Measurements from ENCODE around the gene CBLC.

Gene CBLC

GRCh38 chr19:44759083-44759804, 18.4 kb upstream of the CBLC start:
- Histone ChIP-seq H3K4me3 (ENCODE audit: insufficient read depth in 1 of 2, low read depth in 1 of 2, low read length in 2 of 2) (no peak overlapping the region), H2BK15ac (ENCODE audit: low read depth, poor library complexity, severe bottlenecking) (peak overlapping the region; percentile 74), H3K14ac (ENCODE audit: low read length in 2 of 2) (no peak overlapping the region), H3K18ac (ENCODE audit: low read depth in 1 of 2, low read length in 2 of 2) (no peak overlapping the region), H3K27me3 (ENCODE audit: control insufficient read depth in 1 of 2, insufficient read depth in 1 of 2, low read length in 2 of 2) (no peaks in the 10 kb centered on the region), H3K4ac (ENCODE audit: low read depth in 1 of 2, low read length in 2 of 2) (no peak overlapping the region), H2AK5ac (ENCODE audit: low read length, severe bottlenecking) (no peak overlapping the region), H2BK12ac (ENCODE audit: low read length in 2 of 2) (no peak overlapping the region), H2AFZ (ENCODE audit: low read depth, low read length) (no peak overlapping the region), H3K9ac (ENCODE audit: low read length) (no peak overlapping the region), H3K36me3 (ENCODE audit: control insufficient read depth in 1 of 2, insufficient read depth in 2 of 2, low read depth in 1 of 2, low read length in 2 of 2) (peaks cover 34 to 51% of the 10 kb centered on the region in 2 experiments), H3K79me1 (replicated peaks; ENCODE audit: low read length, poor library complexity, severe bottlenecking) (peaks cover 2% of the 10 kb centered on the region), H3K9me3 (ENCODE audit: control insufficient read depth, low read length) (no peaks in the 10 kb centered on the region), H4K8ac (ENCODE audit: low read length) (no peak overlapping the region), H3K23ac (ENCODE audit: low read length in 2 of 2) (no peak overlapping the region), H2BK5ac (ENCODE audit: low read depth, low read length, poor library complexity, severe bottlenecking) (no peak overlapping the region), H3K4me1 (ENCODE audit: control insufficient read depth, insufficient read depth, low read depth, low read length) (peaks cover 46% of the 10 kb centered on the region), H4K91ac (ENCODE audit: low read length) (peak overlapping the region; percentile 32), H3K4me2 (ENCODE audit: low read length, poor library complexity, severe bottlenecking) (no peak overlapping the region), H2BK120ac (ENCODE audit: low read depth, low read length) (no peak overlapping the region), H3K27ac (ENCODE audit: low read length, poor library complexity, severe bottlenecking) (no peak overlapping the region)
- 84% methylated on average over 9 of the region's 10 CpGs for WGBS
- DNase-seq = no peak

- H3K4me2 ChIP-seq (ENCODE audit: low read length, poor library complexity, severe bottlenecking) = no peak overlapping the region
These were observed 15.7 kb upstream of the CBLC start for GRCh38 chr19:44762038-44762437.

GRCh38 chr19:44765033-44765948, 12.4 kb upstream of the CBLC start:
- no peak overlapping the region for H3K14ac ChIP-seq (ENCODE audit: low read length in 2 of 2)

More at GRCh38 chr19:44762038-44762437, 15.7 kb upstream of the CBLC start:
- Histone ChIP-seq H3K27me3 (ENCODE audit: control insufficient read depth in 1 of 2, insufficient read depth in 1 of 2, low read length in 2 of 2) (no peaks in the 10 kb centered on the region), H2BK5ac (ENCODE audit: low read depth, low read length, poor library complexity, severe bottlenecking) (no peak overlapping the region), H3K9ac (ENCODE audit: low read length) (no peak overlapping the region), H3K4me3 (ENCODE audit: insufficient read depth in 1 of 2, low read depth in 1 of 2, low read length in 2 of 2) (no peak overlapping the region), H3K36me3 (ENCODE audit: control insufficient read depth in 1 of 2, insufficient read depth in 2 of 2, low read depth in 1 of 2, low read length in 2 of 2) (peaks cover 25 to 32% of the 10 kb centered on the region in 2 experiments), H4K8ac (ENCODE audit: low read length) (no peak overlapping the region), H3K4ac (ENCODE audit: low read depth in 1 of 2, low read length in 2 of 2) (no peak overlapping the region), H3K18ac (ENCODE audit: low read depth in 1 of 2, low read length in 2 of 2) (no peak overlapping the region), H3K9me3 (ENCODE audit: control insufficient read depth, low read length) (no peaks in the 10 kb centered on the region), H2BK15ac (ENCODE audit: low read depth, poor library complexity, severe bottlenecking) (no peak overlapping the region), H3K14ac (ENCODE audit: low read length in 2 of 2) (no peak overlapping the region), H3K27ac (ENCODE audit: low read length, poor library complexity, severe bottlenecking) (no peak overlapping the region), H3K79me1 (replicated peaks; ENCODE audit: low read length, poor library complexity, severe bottlenecking) (peaks cover 2% of the 10 kb centered on the region), H3K23ac (ENCODE audit: low read length in 2 of 2) (no peak overlapping the region), H2AK5ac (ENCODE audit: low read length, severe bottlenecking) (no peak overlapping the region), H2BK12ac (ENCODE audit: low read length in 2 of 2) (no peak overlapping the region), H3K4me1 (ENCODE audit: control insufficient read depth, insufficient read depth, low read depth, low read length) (peaks cover 24% of the 10 kb centered on the region), H2AFZ (ENCODE audit: low read depth, low read length) (no peak overlapping the region), H2BK120ac (ENCODE audit: low read depth, low read length) (no peak overlapping the region), H4K91ac (ENCODE audit: low read length) (no peak overlapping the region)
- no peak for DNase-seq
- WGBS = 88% methylated on average over 8 of the region's 8 CpGs

GRCh38 chr19:44765949-44766335, 11.7 kb upstream of the CBLC start:
- H3K18ac ChIP-seq (ENCODE audit: low read depth in 1 of 2, low read length in 2 of 2) = no peak overlapping the region

More at GRCh38 chr19:44765033-44765948, 12.4 kb upstream of the CBLC start:
- Histone ChIP-seq H3K4ac (ENCODE audit: low read depth in 1 of 2, low read length in 2 of 2) (no peak overlapping the region), H3K18ac (ENCODE audit: low read depth in 1 of 2, low read length in 2 of 2) (no peak overlapping the region), H3K27ac (ENCODE audit: low read length, poor library complexity, severe bottlenecking) (no peak overlapping the region), H3K23ac (ENCODE audit: low read length in 2 of 2) (no peak overlapping the region), H3K27me3 (ENCODE audit: control insufficient read depth in 1 of 2, insufficient read depth in 1 of 2, low read length in 2 of 2) (no peaks in the 10 kb centered on the region), H2BK120ac (ENCODE audit: low read depth, low read length) (no peak overlapping the region), H3K79me1 (replicated peaks; ENCODE audit: low read length, poor library complexity, severe bottlenecking) (no peaks in the 10 kb centered on the region), H2BK5ac (ENCODE audit: low read depth, low read length, poor library complexity, severe bottlenecking) (no peak overlapping the region), H3K4me1 (ENCODE audit: control insufficient read depth, insufficient read depth, low read depth, low read length) (peaks cover 5% of the 10 kb centered on the region), H4K91ac (ENCODE audit: low read length) (peak overlapping the region; percentile 43), H3K4me3 (ENCODE audit: insufficient read depth in 1 of 2, low read depth in 1 of 2, low read length in 2 of 2) (no peak overlapping the region), H3K36me3 (ENCODE audit: control insufficient read depth in 1 of 2, insufficient read depth in 2 of 2, low read depth in 1 of 2, low read length in 2 of 2) (peaks cover 3 to 9% of the 10 kb centered on the region in 2 experiments), H2BK12ac (ENCODE audit: low read length in 2 of 2) (peak overlapping the region; percentile 59 to 78), H3K9me3 (ENCODE audit: control insufficient read depth, low read length) (peaks cover 4% of the 10 kb centered on the region), H3K9ac (ENCODE audit: low read length) (no peak overlapping the region), H4K8ac (ENCODE audit: low read length) (peak overlapping the region; percentile 41), H2AFZ (ENCODE audit: low read depth, low read length) (no peak overlapping the region), H3K4me2 (ENCODE audit: low read length, poor library complexity, severe bottlenecking) (no peak overlapping the region), H2AK5ac (ENCODE audit: low read length, severe bottlenecking) (no peak overlapping the region), H2BK15ac (ENCODE audit: low read depth, poor library complexity, severe bottlenecking) (peak overlapping the region; percentile 57)
- 76% methylated on average over 22 of the region's 22 CpGs for WGBS
- peak; percentile 45 for DNase-seq

More at GRCh38 chr19:44765949-44766335, 11.7 kb upstream of the CBLC start:
- WGBS = 98% methylated on average over 3 of the region's 3 CpGs
- H3K27me3 ChIP-seq (ENCODE audit: control insufficient read depth in 1 of 2, insufficient read depth in 1 of 2, low read length in 2 of 2) = no peaks in the 10 kb centered on the region
- H3K9me3 ChIP-seq (ENCODE audit: control insufficient read depth, low read length) = peaks cover 4% of the 10 kb centered on the region
- peaks cover 2% of the 10 kb centered on the region for H3K4me1 ChIP-seq (ENCODE audit: control insufficient read depth, insufficient read depth, low read depth, low read length)
- H3K14ac ChIP-seq (ENCODE audit: low read length in 2 of 2) = no peak overlapping the region
- no peak overlapping the region for H3K4me2 ChIP-seq (ENCODE audit: low read length, poor library complexity, severe bottlenecking)
- H3K23ac ChIP-seq (ENCODE audit: low read length in 2 of 2) = no peak overlapping the region
- H3K4ac ChIP-seq (ENCODE audit: low read depth in 1 of 2, low read length in 2 of 2) = no peak overlapping the region
- H2BK12ac ChIP-seq (ENCODE audit: low read length in 2 of 2) = no peak overlapping the region
- H3K36me3 ChIP-seq (ENCODE audit: control insufficient read depth in 1 of 2, insufficient read depth in 2 of 2, low read depth in 1 of 2, low read length in 2 of 2) = peaks cover 0 to 5% of the 10 kb centered on the region in 2 experiments
- H3K79me1 ChIP-seq (replicated peaks; ENCODE audit: low read length, poor library complexity, severe bottlenecking) = no peaks in the 10 kb centered on the region
- H4K91ac ChIP-seq (ENCODE audit: low read length) = no peak overlapping the region
- no peak overlapping the region for H3K9ac ChIP-seq (ENCODE audit: low read length)
- no peak overlapping the region for H2BK15ac ChIP-seq (ENCODE audit: low read depth, poor library complexity, severe bottlenecking)
- H3K27ac ChIP-seq (ENCODE audit: low read length, poor library complexity, severe bottlenecking) = no peak overlapping the region
- no peak overlapping the region for H2BK120ac ChIP-seq (ENCODE audit: low read depth, low read length)
- no peak for DNase-seq
- H4K8ac ChIP-seq (ENCODE audit: low read length) = no peak overlapping the region
- no peak overlapping the region for H2AFZ ChIP-seq (ENCODE audit: low read depth, low read length)
- no peak overlapping the region for H3K4me3 ChIP-seq (ENCODE audit: insufficient read depth in 1 of 2, low read depth in 1 of 2, low read length in 2 of 2)
- H2BK5ac ChIP-seq (ENCODE audit: low read depth, low read length, poor library complexity, severe bottlenecking) = no peak overlapping the region
- H2AK5ac ChIP-seq (ENCODE audit: low read length, severe bottlenecking) = no peak overlapping the region
